ENCODE results near the gene JAKMIP3. TPM values are rescaled to one million over a fixed set of nuclear protein-coding genes. Genes with fewer than 3 reads are reported as not detected.

The JAKMIP3 gene
- 0.17 and 0.27 TPM in 2 replicates for total RNA-seq
- long read RNA-seq, partial matches to known transcripts: 1 of 1 reads
- long read RNA-seq, other reads (novel, unspliced or antisense): 0 of 1 reads

DNA sequence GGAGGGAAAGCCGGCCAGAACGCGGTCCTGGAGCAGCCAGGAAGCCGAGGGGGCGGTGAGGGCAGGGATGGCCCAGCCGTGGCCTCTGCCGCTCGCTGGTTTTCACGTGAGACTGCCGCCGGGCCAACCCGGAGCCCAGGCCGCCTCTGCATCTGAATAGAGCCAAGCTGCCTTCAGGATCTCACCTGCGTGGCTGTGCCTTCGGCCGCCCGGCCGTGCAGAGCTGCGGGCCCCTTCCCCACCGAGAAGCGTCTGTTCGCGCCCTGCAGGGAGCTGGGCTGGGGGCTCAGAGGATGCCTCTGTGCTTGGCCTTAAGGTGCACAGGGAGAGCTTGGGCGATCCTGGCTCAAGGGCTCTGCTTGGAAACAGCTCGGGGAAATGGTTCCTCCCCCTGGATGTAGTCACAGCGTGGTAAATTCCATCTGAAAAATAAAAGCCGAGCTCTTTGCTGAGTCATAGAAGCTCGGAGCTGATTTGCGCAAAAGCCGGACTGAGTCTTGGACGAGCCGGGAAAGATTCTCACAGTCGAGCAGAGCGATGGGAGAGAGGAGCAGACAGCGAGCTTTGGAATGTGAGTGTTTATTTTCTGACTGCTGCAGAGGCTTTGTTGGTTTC lies at the start of gene JAKMIP3:
Gene JAKMIP3 (plus strand): TSS at position 456 of the 615 bp plus-strand sequence. CDS start 38,863 bp downstream, outside the sequence.
- no peaks in the 10 kb centered on the region for H3K36me3 Mint-ChIP-seq (ENCODE audit: insufficient read depth)
- TF ChIP-seq, protein P1, sequence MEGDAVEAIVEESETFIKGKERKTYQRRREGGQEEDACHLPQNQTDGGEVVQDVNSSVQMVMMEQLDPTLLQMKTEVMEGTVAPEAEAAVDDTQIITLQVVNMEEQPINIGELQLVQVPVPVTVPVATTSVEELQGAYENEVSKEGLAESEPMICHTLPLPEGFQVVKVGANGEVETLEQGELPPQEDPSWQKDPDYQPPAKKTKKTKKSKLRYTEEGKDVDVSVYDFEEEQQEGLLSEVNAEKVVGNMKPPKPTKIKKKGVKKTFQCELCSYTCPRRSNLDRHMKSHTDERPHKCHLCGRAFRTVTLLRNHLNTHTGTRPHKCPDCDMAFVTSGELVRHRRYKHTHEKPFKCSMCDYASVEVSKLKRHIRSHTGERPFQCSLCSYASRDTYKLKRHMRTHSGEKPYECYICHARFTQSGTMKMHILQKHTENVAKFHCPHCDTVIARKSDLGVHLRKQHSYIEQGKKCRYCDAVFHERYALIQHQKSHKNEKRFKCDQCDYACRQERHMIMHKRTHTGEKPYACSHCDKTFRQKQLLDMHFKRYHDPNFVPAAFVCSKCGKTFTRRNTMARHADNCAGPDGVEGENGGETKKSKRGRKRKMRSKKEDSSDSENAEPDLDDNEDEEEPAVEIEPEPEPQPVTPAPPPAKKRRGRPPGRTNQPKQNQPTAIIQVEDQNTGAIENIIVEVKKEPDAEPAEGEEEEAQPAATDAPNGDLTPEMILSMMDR (IDR thresholded peaks at IDR 0.05; ENCODE audit: unreplicated experiment): no peak
- peak within 1 kb of the TSS; percentile 63 for H3K4me3 Mint-ChIP-seq (ENCODE audit: low read depth)
- DNase-seq (ENCODE audit: low spot score, unreplicated experiment): no peak
- H3K4me1 Mint-ChIP-seq (ENCODE audit: low read depth): peaks cover 13% of the 10 kb centered on the region
- H3K9me3 Mint-ChIP-seq (ENCODE audit: low read depth): no peaks in the 10 kb centered on the region
- H3K27me3 Mint-ChIP-seq: peaks cover 36% of the 10 kb centered on the region
- H3K27ac Mint-ChIP-seq: peak within 1 kb of the TSS; percentile 91

DNA sequence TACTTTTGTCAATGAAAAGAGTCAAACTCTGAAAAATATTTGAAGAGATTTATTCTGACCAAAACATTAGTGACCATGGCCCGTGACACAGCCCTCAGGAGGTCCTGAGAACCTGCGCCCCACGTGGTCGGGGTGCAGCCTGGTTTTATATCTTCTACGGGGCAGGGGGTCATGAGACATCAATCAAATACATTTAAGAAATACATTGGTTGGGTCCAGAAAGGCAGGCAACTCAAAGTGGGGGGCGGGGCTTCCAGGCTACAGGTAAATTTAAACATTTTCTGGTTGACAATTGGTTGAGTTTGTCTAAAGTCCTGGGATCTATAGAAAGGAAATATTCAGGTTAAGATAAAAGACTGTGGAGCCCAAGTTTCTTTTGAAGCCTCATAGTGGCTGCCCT lies 49.2 kb upstream of the JAKMIP3 start:
- H3K4me3 Mint-ChIP-seq (ENCODE audit: low read depth): no peak overlapping the region
- no peak for DNase-seq (ENCODE audit: low spot score, unreplicated experiment)
- H3K36me3 Mint-ChIP-seq (ENCODE audit: insufficient read depth): no peaks in the 10 kb centered on the region
- TF ChIP-seq, protein P1 (IDR thresholded peaks at IDR 0.05; ENCODE audit: unreplicated experiment): no peak
- H3K27ac Mint-ChIP-seq: no peak overlapping the region
- no peaks in the 10 kb centered on the region for H3K4me1 Mint-ChIP-seq (ENCODE audit: low read depth)
- H3K9me3 Mint-ChIP-seq (ENCODE audit: low read depth): no peaks in the 10 kb centered on the region
- peaks cover 16% of the 10 kb centered on the region for H3K27me3 Mint-ChIP-seq

DNA sequence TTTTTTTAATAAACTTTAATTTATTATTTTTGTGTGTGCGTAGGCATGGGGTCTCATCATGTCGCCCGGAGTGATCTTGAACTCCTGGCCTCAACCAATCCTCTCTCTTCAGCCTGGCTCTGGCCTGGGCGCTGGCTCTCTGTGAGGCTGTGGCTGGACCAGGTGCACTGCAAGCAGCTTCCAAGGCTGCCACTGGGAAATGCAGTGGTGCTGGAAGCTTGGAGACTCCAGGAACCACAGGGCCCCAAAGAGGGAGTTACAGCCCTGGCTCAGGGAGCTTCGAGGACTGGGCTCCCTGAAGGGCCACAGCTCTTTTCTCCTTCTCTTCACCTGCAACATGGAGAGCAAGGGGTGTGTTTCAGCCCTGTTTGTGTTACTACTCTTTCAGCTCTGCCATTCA lies 47.3 kb upstream of the JAKMIP3 start:
- H3K27me3 Mint-ChIP-seq: peaks cover 20% of the 10 kb centered on the region
- H3K36me3 Mint-ChIP-seq (ENCODE audit: insufficient read depth): no peaks in the 10 kb centered on the region
- TF ChIP-seq, protein P1 (IDR thresholded peaks at IDR 0.05; ENCODE audit: unreplicated experiment): no peak
- no peak overlapping the region for H3K27ac Mint-ChIP-seq
- no peaks in the 10 kb centered on the region for H3K9me3 Mint-ChIP-seq (ENCODE audit: low read depth)
- H3K4me3 Mint-ChIP-seq (ENCODE audit: low read depth): no peak overlapping the region
- no peak for DNase-seq (ENCODE audit: low spot score, unreplicated experiment)
- H3K4me1 Mint-ChIP-seq (ENCODE audit: low read depth): no peaks in the 10 kb centered on the region

DNA sequence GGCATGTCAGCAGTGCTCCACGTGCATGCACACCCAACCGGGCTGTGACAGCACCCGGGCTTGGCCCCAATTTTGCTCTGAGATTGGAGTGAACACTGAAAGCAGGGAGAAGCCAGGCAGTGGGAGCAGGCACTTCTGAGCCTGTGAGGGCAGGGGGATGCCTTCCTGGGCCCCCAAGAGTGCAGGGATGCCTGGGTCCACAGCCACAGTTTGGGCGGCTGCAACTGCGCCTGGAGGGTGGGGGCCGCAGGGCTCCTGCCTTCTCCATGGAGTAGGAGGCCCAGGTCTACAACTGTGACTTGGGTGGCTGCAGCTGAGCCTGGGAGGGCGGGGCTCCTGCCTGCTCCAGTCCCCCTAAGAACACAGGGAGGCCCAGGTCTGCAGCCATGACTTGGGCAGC lies 46.4 kb upstream of the JAKMIP3 start:
- H3K4me1 Mint-ChIP-seq (ENCODE audit: low read depth): no peaks in the 10 kb centered on the region
- no peak for DNase-seq (ENCODE audit: low spot score, unreplicated experiment)
- H3K27me3 Mint-ChIP-seq: peaks cover 25% of the 10 kb centered on the region
- no peaks in the 10 kb centered on the region for H3K9me3 Mint-ChIP-seq (ENCODE audit: low read depth)
- no peak overlapping the region for H3K27ac Mint-ChIP-seq
- TF ChIP-seq, protein P1 (IDR thresholded peaks at IDR 0.05; ENCODE audit: unreplicated experiment): no peak
- H3K4me3 Mint-ChIP-seq (ENCODE audit: low read depth): no peak overlapping the region
- no peaks in the 10 kb centered on the region for H3K36me3 Mint-ChIP-seq (ENCODE audit: insufficient read depth)

DNA sequence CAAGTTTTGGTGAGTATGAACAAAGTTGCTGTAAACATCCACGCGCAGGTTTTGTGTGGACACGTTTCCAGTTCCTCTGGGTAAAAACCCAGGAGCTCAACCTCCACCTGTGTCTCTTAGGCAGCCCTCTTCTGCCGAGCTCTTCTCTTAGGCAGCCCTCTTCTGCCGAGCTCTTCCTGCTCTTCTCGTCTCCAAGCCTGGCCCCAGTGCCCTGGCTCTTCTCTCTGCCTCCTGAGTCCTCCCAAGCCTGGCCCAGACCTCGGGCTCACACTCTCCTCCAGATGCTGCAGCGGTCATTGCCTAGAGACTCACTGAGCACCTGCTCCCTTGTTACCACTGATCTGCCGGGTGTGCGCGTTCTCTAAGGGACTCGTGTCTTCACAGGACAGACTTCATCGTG lies 45.3 kb upstream of the JAKMIP3 start:
- Mint-ChIP-seq H3K27ac (no peak overlapping the region), H3K36me3 (ENCODE audit: insufficient read depth) (no peaks in the 10 kb centered on the region), H3K4me1 (ENCODE audit: low read depth) (no peaks in the 10 kb centered on the region), H3K4me3 (ENCODE audit: low read depth) (no peak overlapping the region), H3K9me3 (ENCODE audit: low read depth) (no peaks in the 10 kb centered on the region), H3K27me3 (peaks cover 35% of the 10 kb centered on the region)
- no peak for DNase-seq (ENCODE audit: low spot score, unreplicated experiment)
- TF ChIP-seq, protein P1 (IDR thresholded peaks at IDR 0.05; ENCODE audit: unreplicated experiment): no peak

All from progenitor cell of endocrine pancreas (in vitro differentiated cells).